ENCODE data around the gene FBXO31. TPM values are rescaled to one million over a fixed set of nuclear protein-coding genes. Genes with fewer than 3 reads are reported as not detected.
A peak's percentile ranks its signal among the peaks of the same experiment; 100 is the strongest.

FBXO31 gene
- total RNA-seq, 1 donor from 2014 or later: 21.6 TPM

DNA sequence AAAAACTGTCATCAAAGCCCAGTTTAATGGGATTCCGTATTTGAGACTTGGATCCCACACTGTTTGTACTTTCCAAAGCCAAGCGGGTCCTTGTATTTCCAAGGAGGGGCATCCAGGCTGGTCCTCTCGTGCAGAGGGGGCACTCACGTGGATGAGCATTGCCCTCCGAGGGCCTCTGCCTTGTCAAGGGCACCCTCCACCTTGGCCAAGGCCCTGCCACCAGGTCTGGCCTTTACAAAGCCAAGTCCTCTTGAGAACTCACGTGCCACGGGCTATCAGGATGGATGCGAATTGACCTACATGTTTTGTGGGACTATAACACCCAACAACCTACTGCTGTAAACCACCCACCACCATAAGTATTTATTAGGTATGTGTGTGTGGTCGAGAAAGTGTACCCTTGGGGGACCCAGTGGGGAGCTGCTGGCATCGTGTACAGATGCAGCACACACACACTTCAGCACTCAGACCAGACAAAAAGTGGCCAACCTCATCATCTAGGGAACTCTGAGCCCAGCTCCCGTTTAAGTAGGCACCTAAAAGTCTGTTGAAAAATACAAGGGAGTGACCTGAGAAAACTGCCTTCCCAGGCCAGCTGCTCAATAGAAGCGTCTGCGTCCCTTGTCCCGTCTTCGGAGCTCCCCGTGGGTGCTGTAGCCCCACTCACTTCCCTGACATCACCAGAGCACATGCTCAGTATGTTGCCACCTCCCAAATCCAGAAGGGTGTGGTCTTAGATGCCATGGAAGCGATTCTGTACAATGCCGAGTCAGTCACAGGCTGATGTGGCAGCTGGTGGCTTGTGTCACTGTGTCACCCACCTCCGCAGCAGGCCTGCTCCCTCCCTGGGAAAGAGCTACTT, 21.4 kb upstream of the FBXO31 start:
- no peaks in the 10 kb centered on the region for H3K4me1 Mint-ChIP-seq (ENCODE audit: low read depth)
- H3K4me3 Mint-ChIP-seq (ENCODE audit: low read depth): no peak overlapping the region
- H3K9me3 Mint-ChIP-seq (ENCODE audit: low read depth): no peaks in the 10 kb centered on the region
- H3K27me3 Mint-ChIP-seq: no peaks in the 10 kb centered on the region
- peak overlapping the region; percentile 63 for H3K27ac Mint-ChIP-seq
- TF ChIP-seq, protein P1, sequence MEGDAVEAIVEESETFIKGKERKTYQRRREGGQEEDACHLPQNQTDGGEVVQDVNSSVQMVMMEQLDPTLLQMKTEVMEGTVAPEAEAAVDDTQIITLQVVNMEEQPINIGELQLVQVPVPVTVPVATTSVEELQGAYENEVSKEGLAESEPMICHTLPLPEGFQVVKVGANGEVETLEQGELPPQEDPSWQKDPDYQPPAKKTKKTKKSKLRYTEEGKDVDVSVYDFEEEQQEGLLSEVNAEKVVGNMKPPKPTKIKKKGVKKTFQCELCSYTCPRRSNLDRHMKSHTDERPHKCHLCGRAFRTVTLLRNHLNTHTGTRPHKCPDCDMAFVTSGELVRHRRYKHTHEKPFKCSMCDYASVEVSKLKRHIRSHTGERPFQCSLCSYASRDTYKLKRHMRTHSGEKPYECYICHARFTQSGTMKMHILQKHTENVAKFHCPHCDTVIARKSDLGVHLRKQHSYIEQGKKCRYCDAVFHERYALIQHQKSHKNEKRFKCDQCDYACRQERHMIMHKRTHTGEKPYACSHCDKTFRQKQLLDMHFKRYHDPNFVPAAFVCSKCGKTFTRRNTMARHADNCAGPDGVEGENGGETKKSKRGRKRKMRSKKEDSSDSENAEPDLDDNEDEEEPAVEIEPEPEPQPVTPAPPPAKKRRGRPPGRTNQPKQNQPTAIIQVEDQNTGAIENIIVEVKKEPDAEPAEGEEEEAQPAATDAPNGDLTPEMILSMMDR (IDR thresholded peaks at IDR 0.05; ENCODE audit: unreplicated experiment): no peak
- DNase-seq (ENCODE audit: low spot score, unreplicated experiment): no peak
- H3K36me3 Mint-ChIP-seq (ENCODE audit: insufficient read depth): peaks cover 21% of the 10 kb centered on the region

DNA sequence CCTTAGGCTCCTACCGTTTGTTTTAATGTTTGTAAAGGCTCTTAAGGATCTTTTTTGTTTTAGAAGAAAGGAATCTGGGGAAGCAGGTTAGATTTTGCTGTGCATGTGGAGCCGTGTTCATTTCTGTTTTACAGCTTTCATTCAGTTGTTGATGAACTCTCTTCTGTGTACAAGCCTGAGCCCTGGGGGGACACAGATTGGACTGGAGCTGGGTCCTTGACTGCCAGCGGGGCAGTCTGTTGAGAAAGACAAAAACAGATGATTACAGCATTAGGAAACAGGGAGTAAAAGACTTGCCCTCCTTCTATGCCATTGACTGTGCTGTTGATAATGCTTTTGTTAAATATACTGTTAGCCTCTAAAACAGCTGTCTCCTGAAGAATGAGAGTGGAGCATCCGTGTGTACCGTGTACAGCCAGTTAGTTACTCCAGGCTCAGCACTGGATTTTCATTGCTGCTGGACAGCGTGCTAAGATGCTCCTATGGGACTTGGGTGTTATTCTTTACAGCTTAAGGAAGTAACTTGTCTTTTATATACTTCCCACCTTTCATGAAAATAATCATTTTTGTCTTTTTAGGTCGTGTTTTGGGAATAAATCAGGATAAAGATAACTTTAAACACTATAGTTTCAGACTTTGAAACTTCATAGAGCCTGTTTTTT, 11.7 kb upstream of the FBXO31 start:
- peaks cover 19% of the 10 kb centered on the region for H3K4me1 Mint-ChIP-seq (ENCODE audit: low read depth)
- H3K4me3 Mint-ChIP-seq (ENCODE audit: low read depth): no peak overlapping the region
- H3K27ac Mint-ChIP-seq: no peak overlapping the region
- H3K27me3 Mint-ChIP-seq: no peaks in the 10 kb centered on the region
- H3K36me3 Mint-ChIP-seq (ENCODE audit: insufficient read depth): peaks cover 12% of the 10 kb centered on the region
- no peak for DNase-seq (ENCODE audit: low spot score, unreplicated experiment)
- H3K9me3 Mint-ChIP-seq (ENCODE audit: low read depth): no peaks in the 10 kb centered on the region
- TF ChIP-seq, protein P1 (IDR thresholded peaks at IDR 0.05; ENCODE audit: unreplicated experiment): no peak

DNA sequence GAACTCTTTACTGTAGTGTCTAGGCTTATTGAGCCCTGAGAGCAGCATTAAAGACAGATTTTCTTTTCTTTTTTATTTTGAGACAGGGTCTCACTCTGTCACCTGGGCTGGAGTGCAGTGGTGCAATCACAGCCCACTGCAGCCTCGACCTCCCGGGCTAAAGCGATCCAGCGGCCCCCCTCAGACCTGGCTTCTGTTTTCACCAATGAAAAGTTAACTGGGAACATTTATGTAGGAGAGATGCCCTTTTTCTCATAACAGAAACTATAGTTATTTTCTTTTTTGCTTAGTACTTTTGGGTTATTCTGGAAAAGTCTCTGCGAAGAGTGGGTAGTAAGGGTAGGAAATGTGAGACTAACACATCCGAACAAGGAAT, 10.1 kb upstream of the FBXO31 start:
- TF ChIP-seq, protein P1 (IDR thresholded peaks at IDR 0.05; ENCODE audit: unreplicated experiment): no peak
- Mint-ChIP-seq H3K4me3 (ENCODE audit: low read depth) (peak overlapping the region; percentile 82), H3K9me3 (ENCODE audit: low read depth) (no peaks in the 10 kb centered on the region), H3K27me3 (no peaks in the 10 kb centered on the region), H3K36me3 (ENCODE audit: insufficient read depth) (peaks cover 7% of the 10 kb centered on the region), H3K4me1 (ENCODE audit: low read depth) (peaks cover 25% of the 10 kb centered on the region), H3K27ac (peak overlapping the region; percentile 95)
- no peak for DNase-seq (ENCODE audit: low spot score, unreplicated experiment)

DNA sequence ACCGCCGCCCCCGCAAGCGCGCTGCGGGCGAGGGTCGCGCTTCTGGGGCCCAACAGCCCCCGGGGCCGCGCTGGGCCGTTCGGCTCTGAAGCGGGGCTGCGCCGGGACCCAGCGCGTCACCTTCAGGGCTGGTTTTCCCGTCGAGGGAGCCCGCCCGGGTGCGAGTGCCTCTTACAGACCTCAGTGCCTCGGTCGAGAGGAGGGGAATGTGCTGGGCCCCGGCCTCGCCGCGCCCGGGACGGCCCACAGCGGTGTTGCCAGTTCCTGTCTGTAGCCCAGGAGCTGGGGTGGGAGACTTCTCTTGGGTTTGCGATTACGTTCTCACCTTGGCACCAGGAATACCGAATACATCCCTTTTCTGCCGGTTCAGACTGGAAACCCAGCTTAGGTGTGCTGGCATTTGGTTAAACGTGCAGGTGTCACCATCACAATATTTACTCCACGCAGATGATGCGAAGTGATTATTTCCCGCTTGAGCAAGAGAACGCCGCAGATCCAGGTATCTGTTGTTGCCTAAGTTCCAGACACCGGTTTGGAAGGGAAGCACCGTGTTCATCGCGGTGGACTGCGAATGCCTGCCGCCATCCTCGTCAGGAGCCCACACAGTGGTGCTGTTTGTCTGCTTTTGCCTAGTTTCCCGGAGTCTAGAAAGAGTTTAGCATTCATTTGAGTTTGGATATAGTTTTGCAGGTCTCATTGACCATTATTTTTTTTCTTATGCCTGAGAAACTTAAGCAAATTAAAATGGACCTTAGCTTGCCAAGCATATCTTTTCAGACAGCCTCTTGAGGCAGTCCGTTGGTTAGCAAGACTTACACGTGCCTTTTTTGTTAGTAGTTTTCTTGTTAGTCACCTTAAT, 9.5 kb upstream of the FBXO31 start:
- TF ChIP-seq, protein P1 (IDR thresholded peaks at IDR 0.05; ENCODE audit: unreplicated experiment): peak; percentile 14
- peak overlapping the region; percentile 95 for H3K27ac Mint-ChIP-seq

More for the DNA sequence above, 9.5 kb upstream of the FBXO31 start:
- peak overlapping the region; percentile 82 for H3K4me3 Mint-ChIP-seq (ENCODE audit: low read depth)
- H3K9me3 Mint-ChIP-seq (ENCODE audit: low read depth): no peaks in the 10 kb centered on the region
- peak; percentile 28 for DNase-seq (ENCODE audit: low spot score, unreplicated experiment)
- peaks cover 32% of the 10 kb centered on the region for H3K4me1 Mint-ChIP-seq (ENCODE audit: low read depth)
- no peaks in the 10 kb centered on the region for H3K27me3 Mint-ChIP-seq
- H3K36me3 Mint-ChIP-seq (ENCODE audit: insufficient read depth): peaks cover 5% of the 10 kb centered on the region

All from progenitor cell of endocrine pancreas (in vitro differentiated cells).